Kidney (tissue), 14 donors: ENCODE data around the gene LYRM4. TPM values are rescaled to one million over a fixed set of nuclear protein-coding genes. Genes with fewer than 3 reads are reported as not detected.
A peak's percentile ranks its signal among the peaks of the same experiment; 100 is the strongest.

Experiments used
- DNase-seq, 5 donors: peaks; one replicate each; pipeline ENCODE4 v3.0.0-alpha.2; 2013 to 2020
- FAIRE-seq: peaks from 2 replicates; lab custom pipeline; 2012; peaks lifted over from hg19 to GRCh38; lab: Jason Lieb, UNC
- H3K27ac ChIP-seq, 2 donors: one replicate each; pipeline ENCODE4 v1.7.0; 2013; ENCODE audit warnings: low read depth in 2 of 2, low read length in 2 of 2, inconsistent platforms in 1 of 2
- H3K27me3 ChIP-seq: one replicate; pipeline ENCODE4 v1.7.1; 2013; ENCODE audit warnings: low read length, inconsistent platforms; ENCODE audit not compliant: control insufficient read depth, insufficient read depth
- H3K36me3 ChIP-seq, 3 donors: one replicate each; pipeline versions ENCODE4 v1.7.0 to v1.7.1; 2013; ENCODE audit warnings: low read length in 3 of 3, control low read depth in 1 of 3, inconsistent platforms in 1 of 3; ENCODE audit not compliant: insufficient read depth in 3 of 3, control insufficient read depth in 2 of 3
- H3K4me1 ChIP-seq, 3 donors: one replicate each; pipeline versions ENCODE4 v1.7.0 to v1.7.1; 2013; ENCODE audit warnings: low read length in 3 of 3, inconsistent platforms in 1 of 3, low read depth in 1 of 3; ENCODE audit not compliant: control insufficient read depth in 2 of 3, insufficient read depth in 2 of 3
- H3K4me3 ChIP-seq, 3 donors: one replicate each; pipeline versions ENCODE4 v1.7.0 to v1.8.1; 2013; ENCODE audit warnings: low read length in 3 of 3, control low read depth in 1 of 3, inconsistent platforms in 1 of 3
- H3K9ac ChIP-seq, 3 donors: one replicate each; pipeline versions ENCODE4 v1.7.0 to v1.7.1; 2013; ENCODE audit warnings: low read length in 3 of 3, control low read depth in 1 of 3, inconsistent platforms in 1 of 3
- H3K9me3 ChIP-seq, 3 donors: one replicate each; pipeline versions ENCODE4 v1.7.0 to v1.7.1; 2013; ENCODE audit warnings: low read length in 3 of 3, control low read depth in 1 of 3, inconsistent platforms in 1 of 3; ENCODE audit not compliant: control insufficient read depth in 2 of 3, insufficient read depth in 1 of 3
- CTCF ChIP-seq: IDR thresholded peaks from 3 replicates; pipeline ENCODE4 v1.5.1; 2012; ENCODE audit warnings: mild to moderate bottlenecking, moderate library complexity, borderline replicate concordance; ENCODE audit not compliant: insufficient read depth; ENCODE audit errors: extremely low read depth
- intact Hi-C: fragments of 100-400 bp; cut with DNase I; formaldehyde crosslinking; loops from one replicate; pipeline ENCODE4 v1.11.1; 2022
- polyA plus RNA-seq: library from polyadenylated mRNA; stranded (reverse); fragments of 350-450 nt; fragmentation: Illumina TruSeq; extraction: RNeasy Lipid Tissue Mini Kit (QIAGEN cat#74804); gene quantifications from one replicate; pipeline ENCODE4 v1.2.3, GENCODE V29; 2014; ENCODE audit warnings: low read depth, low replicate concordance; ENCODE audit not compliant: insufficient read depth
- total RNA-seq: library from RNA; stranded (reverse); fragmentation: NEBNext Ultra II Directional; extraction: Animal tissue kit (Norgen Biotek cat#: 25700); gene quantifications from one replicate; pipeline ENCODE4 v1.2.1, GENCODE V29; 2021
- donor health status: control.
- donor health status: control.
- donor health status: control.
- donor health status: control.
- donor health status: control.
- donor health status: DM: yes; HTN: yes; CAD: no.
- donor health status: Normal renal cell carcinoma (clear cell type).

The LYRM4 gene
- total and polyA plus RNA-seq, 2 donors from 2014 or later = 21.3 to 31.8 TPM

- Histone ChIP-seq H3K27ac (no peak overlapping the region), H3K9ac (no peak overlapping the region), H3K9me3 (no peaks in the 10 kb centered on the region), H3K4me3 (no peak overlapping the region), H3K27me3 (no peaks in the 10 kb centered on the region), H3K4me1 (peaks cover 0 to 6% (median 3%) of the 10 kb centered on the region in 3 donors), H3K36me3 (no peaks in the 10 kb centered on the region)
- no peak for TF ChIP-seq CTCF
- peak in 1 of 5 donors; percentile 24 for DNase-seq
- no peak for FAIRE-seq
- intact Hi-C loops = no loop called here
Measured at GRCh38 chr6:5219011-5219691, 41.6 kb downstream of the LYRM4 start.

GRCh38 chr6:5217356-5217755 is 43.4 kb downstream of the LYRM4 start:
- no peaks in the 10 kb centered on the region for H3K27me3 ChIP-seq
- H3K27ac ChIP-seq = no peak overlapping the region
- H3K9ac ChIP-seq = no peak overlapping the region
- no peak for FAIRE-seq
- H3K9me3 ChIP-seq = no peaks in the 10 kb centered on the region
- TF ChIP-seq CTCF = no peak
- intact Hi-C loops = no loop called here
- peaks cover 0 to 2% (median 0%) of the 10 kb centered on the region in 3 donors for H3K36me3 ChIP-seq
- no peak overlapping the region for H3K4me3 ChIP-seq
- DNase-seq = peak in 1 of 5 donors; percentile 51
- H3K4me1 ChIP-seq = peaks cover 0 to 6% (median 3%) of the 10 kb centered on the region in 3 donors

- no peak for DNase-seq
- FAIRE-seq = no peak
- intact Hi-C loops = no loop called here
- TF ChIP-seq CTCF = no peak
- no peak overlapping the region for H3K9ac ChIP-seq
- no peaks in the 10 kb centered on the region for H3K27me3 ChIP-seq
- peaks cover 0 to 2% (median 0%) of the 10 kb centered on the region in 3 donors for H3K36me3 ChIP-seq
- H3K27ac ChIP-seq = no peak overlapping the region
- H3K9me3 ChIP-seq = no peaks in the 10 kb centered on the region
- H3K4me1 ChIP-seq = peaks cover 0 to 6% (median 3%) of the 10 kb centered on the region in 3 donors
- no peak overlapping the region for H3K4me3 ChIP-seq
Measured at GRCh38 chr6:5215799-5216198, 45.0 kb downstream of the LYRM4 start.
